SKM-1 (cell line): ENCODE results near the gene RNASET2.

Source experiments
- DNase-seq: peaks from one replicate; lab custom pipeline; 2025; ENCODE audit not compliant: unreplicated experiment; lab: John Stamatoyannopoulos, UW

Gene RNASET2

GRCh38 chr6:166956444-166957086 lies at the start of gene RNASET2:
Gene RNASET2 (minus strand): TSS chr6:166956550. CDS start chr6:166956182, 368 bp downstream.
- peak; percentile 77 for DNase-seq

GRCh38 chr6:167005350-167006159 lies 49.2 kb upstream of the RNASET2 start:
- no peak for DNase-seq

GRCh38 chr6:167000759-167001158 lies 44.4 kb upstream of the RNASET2 start:
- no peak for DNase-seq

DNA sequence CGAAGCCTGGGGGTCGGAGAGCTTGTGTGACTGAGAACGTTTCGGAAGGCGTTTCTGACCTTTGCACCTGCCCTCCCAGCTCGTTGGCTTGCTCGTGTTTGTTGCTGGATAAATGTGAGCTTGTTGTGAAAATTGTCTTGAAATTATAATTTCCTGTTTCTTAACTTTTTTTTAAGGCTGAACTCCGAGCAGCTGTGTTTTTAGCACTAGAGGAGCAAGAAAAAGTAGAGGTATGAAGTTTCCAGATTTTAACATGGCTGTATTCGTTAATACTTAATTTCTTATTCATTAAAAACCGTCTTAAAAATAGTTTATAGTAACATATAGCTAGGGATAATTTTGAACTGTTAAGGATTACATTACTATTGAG lies 43.5 kb upstream of the RNASET2 start:
- no peak for DNase-seq

DNA sequence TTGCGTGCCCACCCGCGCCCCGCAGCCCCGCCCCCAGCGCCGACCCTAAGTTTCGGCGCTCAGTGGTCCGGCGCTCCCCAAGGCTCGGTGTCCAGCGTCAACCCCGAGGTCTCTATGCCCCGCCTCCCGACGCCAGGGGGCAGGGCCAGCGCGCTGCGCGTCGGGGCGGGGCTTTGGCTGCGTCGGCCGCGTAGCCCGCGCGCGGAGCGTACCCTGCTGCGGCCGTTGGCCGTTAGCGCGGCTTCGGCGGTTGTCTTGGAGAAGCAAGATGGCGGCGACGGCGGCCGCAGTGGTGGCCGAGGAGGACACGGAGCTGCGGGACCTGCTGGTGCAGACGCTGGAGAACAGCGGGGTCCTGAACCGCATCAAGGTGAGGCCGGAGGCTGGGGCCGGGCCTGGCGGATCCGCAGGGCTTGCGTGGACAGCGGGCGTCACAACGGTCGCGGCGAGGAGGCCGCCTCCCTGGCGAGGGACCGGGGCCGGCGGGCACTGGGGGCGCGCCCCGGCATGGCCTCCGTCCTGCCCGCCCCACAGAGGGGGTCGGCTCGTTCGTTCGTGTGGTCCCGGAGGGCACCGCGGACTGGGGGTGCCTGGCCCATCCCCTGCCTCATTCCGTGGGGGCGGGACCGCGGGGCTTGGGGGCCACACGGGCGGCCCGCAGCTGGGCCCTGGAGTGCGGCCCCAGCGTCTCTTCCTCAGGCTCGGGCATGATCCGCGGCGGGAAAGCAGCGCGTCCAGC lies 43.0 kb upstream of the RNASET2 start, which contains the start of gene CEP43:
Gene CEP43 (plus strand): TSS at position 253 of the 739 bp plus-strand sequence. CDS start 16 bp downstream, at position 269.
- DNase-seq: peak; percentile 86

DNA sequence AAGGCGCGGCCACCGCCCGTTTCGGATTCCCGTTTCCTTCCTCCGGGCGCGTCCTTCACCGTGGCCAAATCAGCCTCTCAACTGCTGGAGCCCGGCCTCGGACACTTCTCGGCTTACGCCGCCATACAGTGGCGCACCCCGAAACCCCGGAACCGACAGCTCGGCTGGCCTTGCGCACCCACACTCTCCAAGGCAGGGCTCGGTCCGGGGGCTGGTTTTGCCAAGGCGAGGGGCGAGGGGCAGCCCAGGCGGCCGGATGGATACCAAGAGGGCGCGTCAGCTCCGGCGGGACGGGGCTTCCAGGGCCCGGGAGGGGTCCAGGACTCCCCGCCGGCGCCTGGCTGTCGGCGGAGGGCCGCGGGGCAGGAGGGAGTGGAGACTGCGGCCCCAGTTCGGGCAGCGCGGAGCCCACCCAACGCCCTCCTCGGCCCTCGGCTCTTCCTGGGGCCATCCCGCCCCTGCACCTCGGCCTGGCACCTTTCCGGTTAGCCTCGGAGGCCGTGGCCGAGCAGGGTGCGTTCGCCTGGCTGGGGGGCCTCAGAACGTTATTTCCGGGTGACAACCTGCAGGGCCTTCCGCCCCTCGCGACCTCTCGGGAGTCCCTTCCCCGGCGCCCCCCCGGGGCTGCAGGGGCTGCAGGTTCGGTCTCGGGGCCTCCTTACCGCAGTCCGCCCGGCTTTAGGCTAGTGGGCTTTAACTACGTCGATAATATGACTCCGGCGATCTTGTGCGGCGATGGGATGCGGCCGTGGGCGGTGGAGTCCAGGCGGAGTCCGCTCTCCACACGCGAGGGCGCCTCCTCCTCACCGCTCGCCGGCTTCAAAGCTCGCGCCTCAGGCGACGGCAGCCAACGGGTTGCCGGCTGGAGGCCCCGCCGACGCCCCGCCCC lies 42.1 kb upstream of the RNASET2 start:
- DNase-seq: no peak

DNA sequence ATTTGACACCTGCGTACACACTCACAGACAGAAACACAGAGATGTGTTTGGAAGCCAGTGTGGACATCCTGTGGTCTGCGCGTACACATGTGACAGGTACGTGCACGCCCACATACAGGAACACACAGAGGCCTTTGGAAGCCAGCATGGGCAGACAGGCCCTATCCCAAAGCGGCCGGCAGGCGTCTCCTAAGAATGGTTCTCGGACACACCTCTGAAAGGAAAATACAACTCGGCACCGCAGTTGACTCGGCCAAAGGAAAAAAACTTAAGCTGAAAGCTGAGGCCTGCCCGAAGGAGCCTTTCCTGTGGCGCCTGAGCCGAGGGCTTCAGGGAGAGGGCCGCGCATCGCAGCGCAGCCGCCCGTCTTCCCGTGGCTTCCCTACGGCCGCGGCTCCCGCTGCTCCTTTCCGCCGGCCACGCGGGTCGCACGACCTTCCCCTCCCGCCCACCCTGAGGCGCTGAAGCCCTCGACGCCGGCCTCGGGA lies 41.5 kb upstream of the RNASET2 start:
- peak; percentile 42 for DNase-seq

- no peak for DNase-seq
These were observed 41.0 kb upstream of the RNASET2 start for GRCh38 chr6:166997348-166997747.

- DNase-seq: no peak
These were observed 40.1 kb upstream of the RNASET2 start for GRCh38 chr6:166996406-166996805.

- DNase-seq: no peak
These were observed 33.2 kb upstream of the RNASET2 start for GRCh38 chr6:166989427-166990032.

GRCh38 chr6:166988674-166989201 lies 32.4 kb upstream of the RNASET2 start:
- no peak for DNase-seq

GRCh38 chr6:166987930-166988329 lies 31.6 kb upstream of the RNASET2 start:
- DNase-seq: no peak

GRCh38 chr6:166987448-166987847 lies 31.1 kb upstream of the RNASET2 start:
- DNase-seq: no peak

DNA sequence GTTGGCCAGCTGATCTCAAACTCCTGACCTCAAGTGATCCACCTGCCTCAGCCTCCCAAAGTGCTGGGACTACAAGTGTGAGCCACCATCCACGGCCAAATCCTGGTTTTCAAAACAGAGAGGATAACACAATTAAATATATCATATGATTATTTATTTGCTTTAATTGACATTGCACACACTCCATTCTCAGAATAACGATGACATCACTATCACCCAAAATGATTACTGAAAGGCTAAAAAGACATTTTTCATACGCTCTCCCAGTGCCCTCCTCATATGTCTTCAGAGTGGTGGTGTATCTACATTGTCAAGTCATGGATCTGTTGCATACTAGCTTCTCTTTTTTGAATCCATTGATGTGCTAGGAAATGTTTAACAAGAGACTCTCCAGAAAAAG lies 24.4 kb upstream of the RNASET2 start:
- no peak for DNase-seq

DNA sequence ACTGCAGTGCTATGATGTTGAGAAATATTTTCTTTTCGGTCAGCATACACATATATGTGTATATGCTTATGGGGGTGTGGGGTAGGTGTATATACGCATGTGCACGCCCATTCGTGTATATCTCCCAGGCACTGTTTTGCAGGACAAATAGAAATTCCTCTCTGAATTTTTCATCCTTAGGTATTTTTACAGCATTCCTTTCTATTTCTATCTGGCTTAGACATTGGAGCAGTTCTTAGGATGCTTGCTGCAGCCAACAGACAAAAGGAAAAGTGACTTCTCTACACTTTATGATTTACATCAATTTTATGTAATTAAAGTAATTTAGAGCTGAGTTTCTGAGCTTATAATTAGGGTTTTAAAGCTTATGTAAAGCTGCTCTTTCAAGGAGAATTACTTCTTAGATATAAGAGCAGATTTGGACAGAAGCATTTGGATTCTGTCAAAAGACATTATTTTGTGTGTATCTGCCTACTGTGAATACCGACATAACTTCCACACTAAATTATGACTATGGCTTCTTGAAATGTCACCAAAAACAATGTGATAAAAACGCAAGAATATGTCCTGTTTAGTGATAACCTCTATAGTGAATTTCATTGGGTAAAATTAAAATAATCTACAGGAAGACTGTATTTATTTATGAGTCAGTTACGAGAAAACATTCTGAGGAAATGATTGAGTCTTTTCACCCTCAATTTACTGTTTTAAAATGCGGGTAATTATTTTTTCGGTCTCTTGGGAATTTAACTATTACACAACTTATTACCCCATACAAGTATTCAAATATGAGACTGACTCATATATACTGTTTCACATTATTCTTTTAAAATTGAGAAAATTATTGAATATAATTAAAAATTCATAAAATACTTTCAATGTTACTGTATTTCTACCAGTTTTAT lies 21.5 kb upstream of the RNASET2 start:
- no peak for DNase-seq

DNA sequence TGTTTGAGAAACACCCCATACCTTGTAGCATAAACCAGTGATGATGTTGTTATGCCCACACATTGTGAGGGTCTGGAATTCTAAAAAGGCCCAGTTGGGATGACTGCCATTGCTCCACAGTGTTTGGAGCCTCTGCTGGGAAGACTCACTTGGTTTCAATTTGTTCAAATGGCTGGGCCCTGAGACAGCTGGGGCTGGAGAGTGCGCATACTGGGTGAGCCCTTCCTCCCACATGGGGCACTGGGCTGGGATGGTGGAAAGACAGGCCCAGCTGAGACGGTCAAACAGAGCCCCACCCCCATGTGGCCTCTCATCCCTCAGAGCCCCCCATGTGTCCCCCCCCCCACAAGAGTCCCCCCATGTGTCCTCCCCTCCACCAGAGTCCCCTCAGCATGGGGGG lies 20.3 kb upstream of the RNASET2 start:
- no peak for DNase-seq

DNA sequence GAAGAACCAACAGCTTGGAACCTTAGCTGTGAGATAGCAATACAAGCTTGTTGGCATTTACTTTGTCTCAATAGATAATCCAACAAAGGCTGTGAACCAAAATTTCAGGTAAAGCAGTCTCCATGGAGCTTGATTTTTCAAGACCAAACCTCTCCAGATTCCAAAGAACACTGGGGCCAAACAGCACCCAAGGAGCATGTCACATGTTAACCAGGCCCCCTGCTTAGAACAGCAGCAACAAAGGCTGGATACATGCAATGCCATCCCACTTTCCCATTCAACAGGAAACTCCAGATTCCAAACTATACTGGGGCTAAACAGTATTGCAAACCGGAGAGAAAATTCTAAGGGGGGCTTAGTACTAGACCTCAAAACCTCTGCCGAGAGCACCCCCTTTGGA lies 15.8 kb upstream of the RNASET2 start:
- no peak for DNase-seq

DNA sequence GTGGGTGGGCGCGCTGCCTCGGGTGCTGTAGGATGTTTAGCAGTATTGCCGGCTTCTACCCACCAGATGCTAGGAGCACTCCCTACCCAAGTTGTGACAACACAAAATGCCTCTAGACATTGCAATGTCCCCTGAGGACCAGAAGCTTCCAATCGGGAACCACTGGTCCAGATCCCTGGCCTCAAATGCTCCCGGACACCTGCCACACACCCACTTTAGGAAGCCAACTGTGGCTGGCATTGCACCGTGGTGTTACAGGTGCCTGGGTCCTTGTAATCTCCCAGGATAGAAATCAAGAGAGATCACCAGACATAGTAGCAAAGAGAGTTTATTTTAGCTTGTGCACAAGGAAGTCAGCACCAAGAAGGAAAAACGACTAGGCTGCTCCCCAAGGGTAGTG lies 14.9 kb upstream of the RNASET2 start:
- no peak for DNase-seq

GRCh38 chr6:166970776-166971175 lies 14.4 kb upstream of the RNASET2 start:
- DNase-seq: no peak
